Upper lobe of left lung (tissue), 4 donors: ENCODE results near the gene RMND5A.

ENCODE experiments used
- EP300 ChIP-seq, 4 donors: sonication (generic); formaldehyde crosslinking; IDR thresholded peaks; one replicate each; pipeline ENCODE4 v1.5.1; 2017; ENCODE audit warnings: antibody characterized with exemption in 4 of 4, control low read depth in 2 of 4
- POLR2A ChIP-seq, 4 donors: fragments of 450-650 bp; IDR thresholded peaks; one replicate each; pipeline ENCODE4 v1.5.1; 2016 to 2017; ENCODE audit warnings: antibody characterized with exemption in 4 of 4, mild to moderate bottlenecking in 2 of 4
- POLR2AphosphoS5 ChIP-seq, 2 donors: sonication (generic); formaldehyde crosslinking; IDR thresholded peaks; one replicate each; pipeline ENCODE4 v1.5.1; 2017; ENCODE audit warnings: antibody characterized with exemption in 2 of 2
- TF ChIP-seq, protein P1 (sequence below), 6 experiments: fragments of 450-650 bp in 4 of 6; fragments of 200-600 bp in 2 of 6; sonication (generic) in 2 of 6; IDR thresholded peaks; one replicate each; pipeline ENCODE4 v1.5.1; 2016 to 2019; ENCODE audit warnings: antibody characterized with exemption in 6 of 6

DNA sequence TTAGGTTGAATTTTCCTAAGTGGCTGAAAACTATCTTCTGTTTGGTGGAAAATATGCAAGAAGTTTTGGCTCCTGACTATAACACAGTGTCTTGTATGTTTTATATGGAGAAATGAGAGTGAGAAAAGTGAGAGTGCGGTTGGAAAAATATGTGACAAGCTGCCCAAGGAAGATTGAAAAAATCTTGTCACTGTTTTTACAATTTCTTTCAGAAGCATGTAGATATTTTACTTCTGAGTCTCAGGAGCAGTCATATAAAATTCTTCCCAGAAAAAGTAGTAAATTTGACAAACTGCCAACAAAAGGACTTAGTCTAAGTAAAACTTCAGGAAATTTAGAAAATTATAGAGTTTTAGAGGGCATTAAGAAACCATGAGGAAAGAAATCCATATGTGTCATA is 19.4 kb upstream of the RMND5A start:
- TF ChIP-seq, protein P1, sequence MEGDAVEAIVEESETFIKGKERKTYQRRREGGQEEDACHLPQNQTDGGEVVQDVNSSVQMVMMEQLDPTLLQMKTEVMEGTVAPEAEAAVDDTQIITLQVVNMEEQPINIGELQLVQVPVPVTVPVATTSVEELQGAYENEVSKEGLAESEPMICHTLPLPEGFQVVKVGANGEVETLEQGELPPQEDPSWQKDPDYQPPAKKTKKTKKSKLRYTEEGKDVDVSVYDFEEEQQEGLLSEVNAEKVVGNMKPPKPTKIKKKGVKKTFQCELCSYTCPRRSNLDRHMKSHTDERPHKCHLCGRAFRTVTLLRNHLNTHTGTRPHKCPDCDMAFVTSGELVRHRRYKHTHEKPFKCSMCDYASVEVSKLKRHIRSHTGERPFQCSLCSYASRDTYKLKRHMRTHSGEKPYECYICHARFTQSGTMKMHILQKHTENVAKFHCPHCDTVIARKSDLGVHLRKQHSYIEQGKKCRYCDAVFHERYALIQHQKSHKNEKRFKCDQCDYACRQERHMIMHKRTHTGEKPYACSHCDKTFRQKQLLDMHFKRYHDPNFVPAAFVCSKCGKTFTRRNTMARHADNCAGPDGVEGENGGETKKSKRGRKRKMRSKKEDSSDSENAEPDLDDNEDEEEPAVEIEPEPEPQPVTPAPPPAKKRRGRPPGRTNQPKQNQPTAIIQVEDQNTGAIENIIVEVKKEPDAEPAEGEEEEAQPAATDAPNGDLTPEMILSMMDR (IDR thresholded peaks at IDR 0.05), result no peak
- TF ChIP-seq POLR2A (IDR thresholded peaks at IDR 0.05), result no peak
- TF ChIP-seq POLR2AphosphoS5 (IDR thresholded peaks at IDR 0.05), result no peak
- no peak for TF ChIP-seq EP300 (IDR thresholded peaks at IDR 0.05)
